BE2C (cell line): Measurements from ENCODE around the gene ADK.

Experiments used
- DNase-seq: peaks from one replicate; pipeline ENCODE4 v3.0.0-alpha.2; 2020
- H3K27me3 ChIP-seq: fragments of 250-450 bp; sonication (Bioruptor Pico); 2 replicates; pipeline ENCODE4 v1.5.1; 2020; ENCODE audit warnings: mild to moderate bottlenecking
- H3K36me3 ChIP-seq: fragments of 250-450 bp; sonication (Bioruptor Pico); 2 replicates; pipeline ENCODE4 v1.5.1; 2020; ENCODE audit warnings: mild to moderate bottlenecking
- H3K4me1 ChIP-seq: fragments of 250-450 bp; sonication (Bioruptor Pico); 2 replicates; pipeline ENCODE4 v1.5.1; 2020
- H3K4me3 ChIP-seq: 2 replicates; pipeline ENCODE4 v1.5.1; 2011; ENCODE audit warnings: low read depth, low read length
- H3K9me3 ChIP-seq: fragments of 250-450 bp; sonication (Bioruptor Pico); 2 replicates; pipeline ENCODE4 v1.5.1; 2020
- CTCF ChIP-seq: IDR thresholded peaks from 2 replicates; pipeline ENCODE4 v1.5.1; 2012; ENCODE audit warnings: mild to moderate bottlenecking, low read depth, low read length

The ADK gene

GRCh38 chr10:74586088-74586585 lies 435.1 kb downstream of the ADK start:
- TF ChIP-seq CTCF: no peak
- Histone ChIP-seq H3K9me3 (no peaks in the 10 kb centered on the region), H3K27me3 (no peaks in the 10 kb centered on the region), H3K36me3 (no peaks in the 10 kb centered on the region), H3K4me1 (peaks cover 23% of the 10 kb centered on the region), H3K4me3 (peak overlapping the region; percentile 36)
- peak; percentile 39 for DNase-seq

GRCh38 chr10:74587109-74587854 lies 436.3 kb downstream of the ADK start:
- Histone ChIP-seq H3K4me1 (peaks cover 24% of the 10 kb centered on the region), H3K4me3 (no peak overlapping the region), H3K36me3 (no peaks in the 10 kb centered on the region), H3K9me3 (no peaks in the 10 kb centered on the region), H3K27me3 (no peaks in the 10 kb centered on the region)
- no peak for TF ChIP-seq CTCF
- DNase-seq: no peak

GRCh38 chr10:74589226-74589673 lies 438.2 kb downstream of the ADK start:
- H3K36me3 ChIP-seq: no peaks in the 10 kb centered on the region
- no peak for TF ChIP-seq CTCF
- peak; percentile 92 for DNase-seq
- H3K4me1 ChIP-seq: peaks cover 24% of the 10 kb centered on the region
- H3K4me3 ChIP-seq: peak overlapping the region; percentile 27
- no peaks in the 10 kb centered on the region for H3K27me3 ChIP-seq
- H3K9me3 ChIP-seq: no peaks in the 10 kb centered on the region

GRCh38 chr10:74589851-74590250 lies 438.8 kb downstream of the ADK start:
- H3K4me1 ChIP-seq: peaks cover 21% of the 10 kb centered on the region
- H3K4me3 ChIP-seq: peak overlapping the region; percentile 29
- no peaks in the 10 kb centered on the region for H3K27me3 ChIP-seq
- no peaks in the 10 kb centered on the region for H3K9me3 ChIP-seq
- DNase-seq: no peak
- TF ChIP-seq CTCF: no peak
- H3K36me3 ChIP-seq: no peaks in the 10 kb centered on the region

- no peak for TF ChIP-seq CTCF
- no peak for DNase-seq
- Histone ChIP-seq H3K27me3 (no peaks in the 10 kb centered on the region), H3K9me3 (no peaks in the 10 kb centered on the region), H3K4me1 (peaks cover 17% of the 10 kb centered on the region), H3K4me3 (no peak overlapping the region), H3K36me3 (no peaks in the 10 kb centered on the region)
Observed at GRCh38 chr10:74593470-74593869, 442.4 kb downstream of the ADK start.

GRCh38 chr10:74596713-74597112 lies 445.7 kb downstream of the ADK start:
- Histone ChIP-seq H3K4me3 (no peak overlapping the region), H3K36me3 (no peaks in the 10 kb centered on the region), H3K4me1 (no peaks in the 10 kb centered on the region), H3K9me3 (no peaks in the 10 kb centered on the region), H3K27me3 (no peaks in the 10 kb centered on the region)
- no peak for DNase-seq
- no peak for TF ChIP-seq CTCF
